Stomach (tissue), 4 donors: ENCODE measurements around the gene KCNH6.

Experiments
- CTCF ChIP-seq, 7 experiments: fragments of 450-650 bp in 4 of 7; fragments of 200-600 bp in 3 of 7; sonication (generic) in 3 of 7; IDR thresholded peaks; one replicate each; pipeline ENCODE4 v1.5.1; 2016 to 2019; ENCODE audit warnings: antibody characterized with exemption in 7 of 7, control low read depth in 2 of 7, mild to moderate bottlenecking in 1 of 7
- EP300 ChIP-seq: sonication (generic); formaldehyde crosslinking; IDR thresholded peaks from one replicate; pipeline ENCODE4 v1.6.1; 2017; ENCODE audit warnings: antibody characterized with exemption
- POLR2AphosphoS5 ChIP-seq, 3 donors: sonication (generic); formaldehyde crosslinking; IDR thresholded peaks; one replicate each; pipeline ENCODE4 v1.6.1; 2016; ENCODE audit warnings: antibody characterized with exemption in 3 of 3

DNA sequence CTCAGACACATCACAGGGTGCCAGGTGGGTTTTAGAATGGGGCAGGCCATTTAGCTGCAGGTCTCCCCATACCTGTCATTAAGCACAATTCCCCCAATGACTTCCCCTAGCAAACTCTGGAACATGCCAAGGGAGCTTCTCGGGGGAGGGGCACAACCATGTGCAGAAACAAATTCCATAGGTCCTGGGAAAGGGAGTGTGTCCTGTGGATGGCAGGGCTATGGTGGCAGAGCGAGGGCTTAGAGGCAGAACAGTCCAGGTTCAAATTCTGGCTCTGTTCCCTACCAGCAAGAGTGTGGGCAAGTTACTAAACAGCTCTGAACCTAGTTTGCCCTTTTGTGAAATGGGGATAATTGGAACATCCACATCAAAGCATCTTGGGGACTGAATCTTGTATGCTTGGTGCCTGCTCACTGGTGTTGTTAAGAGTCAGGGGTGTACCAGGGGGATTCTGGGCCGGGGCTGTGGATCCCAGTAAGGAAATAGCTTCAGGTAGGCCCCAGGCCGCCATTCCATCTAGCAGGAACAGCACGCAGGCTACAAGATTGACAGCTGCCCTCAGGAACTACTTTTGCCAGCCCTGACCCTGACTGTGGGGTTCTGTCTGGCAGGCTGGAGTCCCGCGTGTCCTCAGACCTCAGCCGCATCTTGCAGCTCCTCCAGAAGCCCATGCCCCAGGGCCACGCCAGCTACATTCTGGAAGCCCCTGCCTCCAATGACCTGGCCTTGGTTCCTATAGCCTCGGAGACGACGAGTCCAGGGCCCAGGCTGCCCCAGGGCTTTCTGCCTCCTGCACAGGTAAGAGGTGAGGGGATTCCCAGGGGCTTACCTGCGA, 21.5 kb downstream of the KCNH6 start:
- TF ChIP-seq CTCF (IDR thresholded peaks at IDR 0.05) (no peak), POLR2AphosphoS5 (IDR thresholded peaks at IDR 0.05) (no peak), EP300 (no peak)
